Stimulated activated CD4-positive, alpha-beta T cell treated with anti-CD3 and anti-CD28 coated beads, Interleukin-15, amount 100 ng/mL, for 1 hour (primary cell): ENCODE measurements around the gene PRODH2.
"Not testable (repeated sequence)": the region's sequence is repeated elsewhere in the genome, so short reads cannot be mapped to it uniquely, and the experiment has no call there.

Experiments
- DNase-seq, 2 donors: peaks; one replicate each; pipeline ENCODE4 v3.0.0-alpha.2; 2020; ENCODE audit warnings: low read depth in 1 of 2, low spot score in 1 of 2

Gene PRODH2

GRCh38 chr19:35796645-35797542 is 15.8 kb downstream of the PRODH2 start:
- no peak for DNase-seq

GRCh38 chr19:35795564-35795963 is 17.1 kb downstream of the PRODH2 start:
- not testable (repeated sequence) for DNase-seq

GRCh38 chr19:35793381-35794165 is 19.1 kb downstream of the PRODH2 start:
- no peak for DNase-seq

GRCh38 chr19:35792888-35793287 is 19.8 kb downstream of the PRODH2 start:
- DNase-seq = no peak

GRCh38 chr19:35792312-35792711 is 20.3 kb downstream of the PRODH2 start:
- DNase-seq = no peak

- no peak for DNase-seq
Observed at GRCh38 chr19:35791814-35792279, 20.8 kb downstream of the PRODH2 start.

- DNase-seq = no peak
Observed at GRCh38 chr19:35790981-35791813, 21.4 kb downstream of the PRODH2 start.

- DNase-seq = no peak
Observed at GRCh38 chr19:35789978-35790944, 22.4 kb downstream of the PRODH2 start.

GRCh38 chr19:35789195-35789977 is 23.3 kb downstream of the PRODH2 start:
- DNase-seq = no peak

- no peak for DNase-seq
Observed at GRCh38 chr19:35788205-35788960, 24.3 kb downstream of the PRODH2 start.

GRCh38 chr19:35787227-35787799 is 25.3 kb downstream of the PRODH2 start:
- no peak for DNase-seq

- no peak for DNase-seq
Observed at GRCh38 chr19:35786299-35787160, 26.1 kb downstream of the PRODH2 start.

GRCh38 chr19:35785339-35785627 is 27.4 kb downstream of the PRODH2 start:
- no peak for DNase-seq

- DNase-seq = no peak
Observed at GRCh38 chr19:35784503-35785338, 27.9 kb downstream of the PRODH2 start.

GRCh38 chr19:35783469-35784434 is 28.9 kb downstream of the PRODH2 start:
- no peak for DNase-seq
